BLaER1 (cell line): ENCODE results near the gene CFAP206.

ENCODE experiments used
- H3K27ac ChIP-seq: shearing (Covaris generic); formaldehyde crosslinking; 2 replicates; pipeline ENCODE4 v1.8.1; 2022
- H3K27me3 ChIP-seq: shearing (Covaris generic); formaldehyde crosslinking; 2 replicates; pipeline ENCODE4 v1.8.1; 2022
- H3K36me3 ChIP-seq: shearing (Covaris generic); formaldehyde crosslinking; 2 replicates; pipeline ENCODE4 v1.8.1; 2022
- H3K4me1 ChIP-seq: shearing (Covaris generic); formaldehyde crosslinking; 2 replicates; pipeline ENCODE4 v1.8.1; 2022
- H3K4me2 ChIP-seq: shearing (Covaris generic); formaldehyde crosslinking; 2 replicates; pipeline ENCODE4 v1.8.1; 2022
- H3K4me3 ChIP-seq: shearing (Covaris generic); formaldehyde crosslinking; 2 replicates; pipeline ENCODE4 v1.8.1; 2022
- H3K9ac ChIP-seq: shearing (Covaris generic); formaldehyde crosslinking; 2 replicates; pipeline ENCODE4 v1.8.1; 2022
- H3K9me3 ChIP-seq: shearing (Covaris generic); formaldehyde crosslinking; 2 replicates; pipeline ENCODE4 v1.8.1; 2022
- H4K20me1 ChIP-seq: shearing (Covaris generic); formaldehyde crosslinking; 2 replicates; pipeline ENCODE4 v1.8.1; 2022
- Cebpa-rat ChIP-seq: shearing (Covaris generic); IDR thresholded peaks from 2 replicates; pipeline ENCODE4 v1.8.1; 2022

CFAP206 gene

GRCh38 chr6:87420360-87420759 lies 12.6 kb downstream of the CFAP206 start:
- H3K9me3 ChIP-seq, result no peaks in the 10 kb centered on the region
- H3K27me3 ChIP-seq, result no peaks in the 10 kb centered on the region
- TF ChIP-seq Cebpa-rat, result no peak

GRCh38 chr6:87421576-87421975 lies 13.8 kb downstream of the CFAP206 start:
- H3K4me2 ChIP-seq, result no peak overlapping the region
- no peak overlapping the region for H3K9ac ChIP-seq
- H3K27me3 ChIP-seq, result no peaks in the 10 kb centered on the region
- H3K4me3 ChIP-seq, result no peak overlapping the region
- H3K36me3 ChIP-seq, result no peaks in the 10 kb centered on the region
- no peaks in the 10 kb centered on the region for H3K4me1 ChIP-seq
- no peaks in the 10 kb centered on the region for H3K9me3 ChIP-seq
- no peak for TF ChIP-seq Cebpa-rat
- H3K27ac ChIP-seq, result no peak overlapping the region
- H4K20me1 ChIP-seq, result no peaks in the 10 kb centered on the region

More at GRCh38 chr6:87420360-87420759, 12.6 kb downstream of the CFAP206 start:
- Histone ChIP-seq H3K4me2 (no peak overlapping the region), H3K4me1 (no peaks in the 10 kb centered on the region), H3K4me3 (no peak overlapping the region), H3K27ac (no peak overlapping the region), H4K20me1 (no peaks in the 10 kb centered on the region), H3K9ac (no peak overlapping the region), H3K36me3 (no peaks in the 10 kb centered on the region)

- H3K27me3 ChIP-seq, result no peaks in the 10 kb centered on the region
- H3K9me3 ChIP-seq, result no peaks in the 10 kb centered on the region
- TF ChIP-seq Cebpa-rat, result no peak
- no peak overlapping the region for H3K9ac ChIP-seq
- no peak overlapping the region for H3K27ac ChIP-seq
- H3K4me2 ChIP-seq, result no peak overlapping the region
- no peaks in the 10 kb centered on the region for H3K36me3 ChIP-seq
- H3K4me3 ChIP-seq, result no peak overlapping the region
- no peaks in the 10 kb centered on the region for H3K4me1 ChIP-seq
- no peaks in the 10 kb centered on the region for H4K20me1 ChIP-seq
Measured at GRCh38 chr6:87426789-87427188, 19.0 kb downstream of the CFAP206 start.

- Histone ChIP-seq H3K36me3 (no peaks in the 10 kb centered on the region), H3K4me2 (no peak overlapping the region), H3K27ac (no peak overlapping the region), H3K9me3 (no peaks in the 10 kb centered on the region), H3K9ac (no peak overlapping the region), H3K27me3 (no peaks in the 10 kb centered on the region), H4K20me1 (no peaks in the 10 kb centered on the region), H3K4me3 (no peak overlapping the region), H3K4me1 (no peaks in the 10 kb centered on the region)
- TF ChIP-seq Cebpa-rat, result no peak
Measured at GRCh38 chr6:87430499-87430898, 22.7 kb downstream of the CFAP206 start.

- Histone ChIP-seq H3K4me2 (no peak overlapping the region), H3K36me3 (no peaks in the 10 kb centered on the region), H3K9me3 (no peaks in the 10 kb centered on the region), H4K20me1 (no peaks in the 10 kb centered on the region), H3K4me1 (no peaks in the 10 kb centered on the region), H3K27me3 (no peaks in the 10 kb centered on the region), H3K4me3 (no peak overlapping the region), H3K27ac (no peak overlapping the region), H3K9ac (no peak overlapping the region)
- no peak for TF ChIP-seq Cebpa-rat
Measured at GRCh38 chr6:87431263-87431662, 23.5 kb downstream of the CFAP206 start.

GRCh38 chr6:87436435-87436834 lies 28.7 kb downstream of the CFAP206 start:
- H3K9me3 ChIP-seq, result no peaks in the 10 kb centered on the region
- H3K27me3 ChIP-seq, result no peaks in the 10 kb centered on the region
- no peak overlapping the region for H3K27ac ChIP-seq
- no peak overlapping the region for H3K4me3 ChIP-seq
- no peaks in the 10 kb centered on the region for H3K36me3 ChIP-seq
- no peaks in the 10 kb centered on the region for H3K4me1 ChIP-seq
- no peaks in the 10 kb centered on the region for H4K20me1 ChIP-seq
- no peak for TF ChIP-seq Cebpa-rat
- no peak overlapping the region for H3K4me2 ChIP-seq
- no peak overlapping the region for H3K9ac ChIP-seq

GRCh38 chr6:87441711-87442110 lies 33.9 kb downstream of the CFAP206 start:
- Histone ChIP-seq H3K4me1 (no peaks in the 10 kb centered on the region), H3K36me3 (no peaks in the 10 kb centered on the region), H3K4me3 (no peak overlapping the region), H3K9ac (no peak overlapping the region), H3K4me2 (no peak overlapping the region), H3K27ac (no peak overlapping the region), H4K20me1 (no peaks in the 10 kb centered on the region), H3K27me3 (no peaks in the 10 kb centered on the region), H3K9me3 (no peaks in the 10 kb centered on the region)
- no peak for TF ChIP-seq Cebpa-rat

GRCh38 chr6:87444362-87444761 lies 36.6 kb downstream of the CFAP206 start:
- no peak overlapping the region for H3K27ac ChIP-seq
- H3K9ac ChIP-seq, result no peak overlapping the region
- H4K20me1 ChIP-seq, result no peaks in the 10 kb centered on the region
- H3K4me2 ChIP-seq, result no peak overlapping the region
- H3K9me3 ChIP-seq, result no peaks in the 10 kb centered on the region
- H3K4me3 ChIP-seq, result no peak overlapping the region
- H3K4me1 ChIP-seq, result no peaks in the 10 kb centered on the region
- TF ChIP-seq Cebpa-rat, result no peak
- H3K27me3 ChIP-seq, result no peaks in the 10 kb centered on the region
- H3K36me3 ChIP-seq, result no peaks in the 10 kb centered on the region

GRCh38 chr6:87465051-87465450 lies 57.3 kb downstream of the CFAP206 start:
- H3K9ac ChIP-seq, result no peak overlapping the region
- no peaks in the 10 kb centered on the region for H3K36me3 ChIP-seq
- H3K27me3 ChIP-seq, result no peaks in the 10 kb centered on the region
- no peaks in the 10 kb centered on the region for H3K4me1 ChIP-seq
- no peak for TF ChIP-seq Cebpa-rat
- no peak overlapping the region for H3K27ac ChIP-seq
- no peaks in the 10 kb centered on the region for H3K9me3 ChIP-seq
- no peak overlapping the region for H3K4me3 ChIP-seq
- no peak overlapping the region for H3K4me2 ChIP-seq
- no peaks in the 10 kb centered on the region for H4K20me1 ChIP-seq

- peak within 1 kb of the TSS; percentile 76 for H3K4me2 ChIP-seq
- TF ChIP-seq Cebpa-rat, result no peak
- H3K4me1 ChIP-seq, result peaks cover 7% of the 10 kb centered on the region; the same call in 1 of the 2 replicates
- H3K36me3 ChIP-seq, result peaks cover 4% of the 10 kb centered on the region; the same call in 1 of the 2 replicates
- H3K9ac ChIP-seq, result peak within 1 kb of the TSS; percentile 79
- H3K27ac ChIP-seq, result peak within 1 kb of the TSS; percentile 76
- no peaks in the 10 kb centered on the region for H4K20me1 ChIP-seq
- H3K4me3 ChIP-seq, result peak within 1 kb of the TSS; percentile 80
- no peaks in the 10 kb centered on the region for H3K9me3 ChIP-seq
- no peaks in the 10 kb centered on the region for H3K27me3 ChIP-seq
Measured at GRCh38 chr6:87472525-87473418, 65.0 kb downstream of the CFAP206 start, which contains the start of gene SLC35A1. TSS of gene SLC35A1 (plus strand) at chr6:87472974. CDS start at chr6:87473004, 30 bp downstream.
